Panc1 (cell line): ENCODE measurements around the gene DPH2. TPM values are rescaled to one million over a fixed set of nuclear protein-coding genes. Genes with fewer than 3 reads are reported as not detected.

Experiments used
- ATAC-seq: fragments of 200-7000 bp; cut with Tn5 transposase; 2 replicates; pipeline ENCODE4 v1.9.1; 2020; ENCODE audit warnings: mild to moderate bottlenecking, moderate library complexity
- BruUV-seq: library from RNA; stranded (reverse); fragments of 400-500 nt; replicated peaks from 2 replicates; lab custom pipeline; 2021; lab: Mats Ljungman, UMichigan
- CTCF ChIA-PET: fragments of 300-600 bp; sonication (Branson Sonifier 250); formaldehyde crosslinking; loops from one replicate; lab custom pipeline; 2022; ENCODE audit warnings: antibody characterized with exemption; lab: Charles Lee
- POLR2A ChIA-PET: fragments of 300-600 bp; sonication (Branson Sonifier 250); formaldehyde crosslinking; loops from one replicate; lab custom pipeline; 2022; ENCODE audit warnings: antibody characterized with exemption; lab: Charles Lee
- DNase-seq: peaks from one replicate; pipeline ENCODE4 v3.0.0-alpha.2; 2010; ENCODE audit warnings: low read depth, low spot score
- H3K27ac ChIP-seq: 2 replicates; pipeline ENCODE4 v1.5.1; 2011; ENCODE audit warnings: mild to moderate bottlenecking, low read length, inconsistent platforms
- H3K27me3 ChIP-seq: fragments of 200-500 bp; sonication (Bioruptor generic); 2 replicates; pipeline ENCODE4 v1.6.0; 2014; ENCODE audit warnings: low read length, inconsistent platforms; ENCODE audit not compliant: control insufficient read depth, insufficient read depth
- H3K36me3 ChIP-seq: fragments of 200-500 bp; sonication (Bioruptor generic); 2 replicates; pipeline ENCODE4 v1.5.1; 2014; ENCODE audit warnings: inconsistent platforms, mild to moderate bottlenecking, low read length, moderate library complexity; ENCODE audit not compliant: control insufficient read depth, insufficient read depth
- H3K4me1 ChIP-seq: 2 replicates; pipeline ENCODE4 v1.5.1; 2011; ENCODE audit warnings: inconsistent platforms, mild to moderate bottlenecking, low read length, moderate library complexity; ENCODE audit not compliant: control insufficient read depth, insufficient read depth
- H3K4me3 ChIP-seq, 2 experiments: 2 replicates each; pipeline ENCODE4 v1.5.1; 2011 to 2012; ENCODE audit warnings: low read depth in 2 of 2, low read length in 2 of 2, mild to moderate bottlenecking in 2 of 2, inconsistent platforms in 1 of 2, moderate library complexity in 1 of 2
- H3K9me3 ChIP-seq: fragments of 200-500 bp; sonication (Bioruptor generic); 2 replicates; pipeline ENCODE4 v1.5.1; 2014; ENCODE audit warnings: low read depth, mild to moderate bottlenecking, inconsistent platforms, low read length, moderate library complexity; ENCODE audit not compliant: control insufficient read depth, insufficient read depth
- CTCF ChIP-seq: fragments of 450-650 bp; IDR thresholded peaks from 2 replicates; pipeline ENCODE4 v1.5.1; 2017; ENCODE audit warnings: mild to moderate bottlenecking
- POLR2AphosphoS5 ChIP-seq: IDR thresholded peaks from 2 replicates; pipeline ENCODE4 v1.6.1; 2012; ENCODE audit warnings: mild to moderate bottlenecking, low read depth, low read length, moderate library complexity
- REST ChIP-seq, 2 experiments: IDR thresholded peaks; 2 replicates each; pipeline ENCODE4 v1.6.1; 2011 to 2012; ENCODE audit warnings: low read depth in 2 of 2, control low read depth in 1 of 2, low read length in 1 of 2, mild to moderate bottlenecking in 1 of 2, moderate library complexity in 1 of 2; ENCODE audit not compliant: insufficient read depth in 1 of 2
- SIN3A ChIP-seq: IDR thresholded peaks from 2 replicates; pipeline ENCODE4 v1.6.1; 2012; ENCODE audit warnings: low read depth, mild to moderate bottlenecking, low read length, moderate library complexity, borderline replicate concordance; ENCODE audit not compliant: insufficient read depth
- TCF7L2 ChIP-seq: IDR thresholded peaks from 2 replicates; pipeline ENCODE4 v1.6.1; 2011; ENCODE audit warnings: mild to moderate bottlenecking, low read depth, low read length, inconsistent platforms
- in situ Hi-C: cut with HindIII; loops from 2 replicates; pipeline ENCODE4 v1.10.0; 2016; ENCODE audit warnings: low sequenced_read_pairs, low pct_unique_long_range_greater_than_20kb
- intact Hi-C: fragments of 100-400 bp; cut with micrococcal nuclease; formaldehyde crosslinking; loops from one replicate; pipeline ENCODE4 v1.10.0; 2022; ENCODE audit not compliant: unreplicated experiment
- total RNA-seq: library from RNA; stranded (reverse); gene quantifications from one replicate; pipeline ENCODE4 v1.2.1, GENCODE V29; 2021; ENCODE audit not compliant: unreplicated experiment

The DPH2 gene
- total RNA-seq, 1 experiment from 2014 or later, result 76.0 TPM

- ChIA-PET CTCF (interaction anchor here (0.6 to 0.9 kb wide), 3 partner anchors 30 to 52 kb away, joined by 3 to 10 read pairs (median 5); no protein-coding TSS in a partner anchor), POLR2A (no interaction called here)
- DNase-seq (no peak), ATAC-seq (no peak)
- no peak overlapping the region for H3K27ac ChIP-seq
- no peaks in the 10 kb centered on the region for H3K9me3 ChIP-seq
- peaks cover 2% of the 10 kb centered on the region; the same call in 1 of the 2 replicates for H3K4me1 ChIP-seq
- H3K4me3 ChIP-seq, result no peak overlapping the region
- in situ Hi-C loops (no loop called here), intact Hi-C loops (no loop called here)
- H3K27me3 ChIP-seq, result no peaks in the 10 kb centered on the region
- no peaks in the 10 kb centered on the region for H3K36me3 ChIP-seq
- TF ChIP-seq SIN3A, result no peak
- TF ChIP-seq CTCF, result no peak; the same call in 1 of the 2 replicates
- no peak for TF ChIP-seq REST (IDR thresholded peaks at IDR 0.05; ENCODE audit: insufficient read depth in 1 of 2, low read depth in 2 of 2, low read length in 1 of 2)
- no peak for TF ChIP-seq TCF7L2
- TF ChIP-seq POLR2AphosphoS5, result no peak
- no TSS peak for BruUV-seq
Observed at GRCh38 chr1:44002606-44003157, 32.9 kb downstream of the DPH2 start.

- POLR2A ChIA-PET, result no interaction called here
- in situ Hi-C loops, result no loop called here
Observed at GRCh38 chr1:44008259-44008658, 38.4 kb downstream of the DPH2 start.

More at GRCh38 chr1:44008259-44008658, 38.4 kb downstream of the DPH2 start:
- CTCF ChIA-PET, result no interaction called here
- Histone ChIP-seq H3K27me3 (no peaks in the 10 kb centered on the region), H3K36me3 (no peaks in the 10 kb centered on the region), H3K27ac (no peak overlapping the region), H3K4me3 (no peak overlapping the region), H3K9me3 (no peaks in the 10 kb centered on the region), H3K4me1 (peaks cover 2% of the 10 kb centered on the region; the same call in 1 of the 2 replicates)
- ATAC-seq (no peak), DNase-seq (no peak)
- no peak for TF ChIP-seq REST (IDR thresholded peaks at IDR 0.05; ENCODE audit: insufficient read depth in 1 of 2, low read depth in 2 of 2, low read length in 1 of 2)
- no peak for TF ChIP-seq TCF7L2
- no peak for TF ChIP-seq POLR2AphosphoS5
- no peak for TF ChIP-seq CTCF
- TF ChIP-seq SIN3A, result no peak
- no TSS peak for BruUV-seq
- intact Hi-C loops, result no loop called here
